Tibial nerve (tissue), 4 donors: ENCODE measurements around the gene MYORG.

ENCODE experiments used
- CTCF ChIP-seq, 5 experiments: fragments of 200-600 bp in 3 of 5; fragments of 450-650 bp in 2 of 5; sonication (generic) in 3 of 5; IDR thresholded peaks; one replicate each; pipeline ENCODE4 v1.5.1; 2016 to 2019; ENCODE audit warnings: antibody characterized with exemption in 5 of 5, mild to moderate bottlenecking in 3 of 5, moderate library complexity in 2 of 5
- EP300 ChIP-seq, 2 donors: sonication (generic); formaldehyde crosslinking; IDR thresholded peaks; one replicate each; pipeline ENCODE4 v1.6.1; 2017; ENCODE audit warnings: antibody characterized with exemption in 2 of 2, mild to moderate bottlenecking in 1 of 2
- POLR2A ChIP-seq, 2 donors: fragments of 450-650 bp; IDR thresholded peaks; one replicate each; pipeline ENCODE4 v1.6.1; 2017; ENCODE audit warnings: antibody characterized with exemption in 2 of 2, mild to moderate bottlenecking in 2 of 2, moderate library complexity in 2 of 2

DNA sequence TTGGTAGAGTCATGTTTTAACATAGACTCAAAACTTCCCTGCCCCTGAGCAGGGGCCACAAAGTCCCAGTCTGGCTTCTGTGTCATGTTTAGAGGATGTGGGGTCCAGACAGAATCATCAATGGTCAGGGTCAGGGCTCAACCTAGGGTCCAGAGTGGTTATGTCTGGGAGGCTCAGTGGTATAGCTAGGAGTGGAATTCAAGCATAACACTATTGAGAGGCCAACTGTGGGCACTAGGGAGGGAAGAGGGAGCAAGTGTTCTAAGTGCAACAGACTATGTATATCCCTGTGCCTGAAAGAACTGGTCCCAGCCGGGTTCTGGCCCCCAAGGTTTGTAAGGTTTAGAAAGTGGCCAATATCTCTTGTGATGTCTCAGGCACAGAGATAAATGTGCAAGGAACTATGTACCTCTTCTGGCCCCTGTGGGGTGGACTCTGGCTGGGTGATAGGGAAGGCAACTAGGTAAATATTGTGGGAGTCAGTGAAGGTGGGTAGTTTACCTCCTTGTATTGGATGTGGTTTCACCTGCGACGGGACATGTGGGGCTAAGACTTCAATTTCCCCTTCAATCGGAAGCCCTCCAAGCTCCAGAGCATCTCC, 14.0 kb downstream of the MYORG start:
- TF ChIP-seq EP300 (IDR thresholded peaks at IDR 0.05) (no peak), POLR2A (IDR thresholded peaks at IDR 0.05) (no peak), CTCF (IDR thresholded peaks at IDR 0.05) (no peak)
